ENCODE results near the gene PLD5.

Gene PLD5

DNA sequence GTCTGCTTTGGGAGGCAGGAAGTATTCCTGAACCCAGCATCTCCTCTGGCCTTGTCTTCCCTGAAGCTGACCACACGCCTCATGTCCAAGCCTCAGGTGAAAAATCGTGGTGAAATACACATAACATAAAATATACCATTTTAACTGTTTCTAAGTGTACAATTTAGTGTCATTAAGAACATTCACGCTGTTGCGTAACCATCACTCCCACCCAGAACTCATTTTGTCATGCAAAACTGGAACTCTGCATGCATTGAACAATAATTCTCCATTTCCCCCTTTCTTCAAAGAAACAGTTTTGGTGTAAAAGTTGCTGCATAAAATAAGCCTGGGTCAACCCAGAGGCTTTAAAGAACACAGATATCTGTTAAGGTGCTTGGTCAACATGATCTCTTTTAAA lies 93.5 kb downstream of the PLD5 start:
- FAIRE-seq = no peak
- TF ChIP-seq SPI1 (IDR thresholded peaks at IDR 0.05; ENCODE audit: low read depth, low read length) = no peak
- TF ChIP-seq TAF1 (IDR thresholded peaks at IDR 0.05; ENCODE audit: low read depth, low read length) = no peak
- TF ChIP-seq POLR2A (IDR thresholded peaks at IDR 0.05; ENCODE audit: low read depth, low read length) = no peak
- no peak for TF ChIP-seq POU2F2 (IDR thresholded peaks at IDR 0.05; ENCODE audit: low read depth, low read length)
- no peak for TF ChIP-seq PAX5 (IDR thresholded peaks at IDR 0.05; ENCODE audit: insufficient read depth, low read length, severe bottlenecking)
- no peak for TF ChIP-seq POLR2AphosphoS5 (IDR thresholded peaks at IDR 0.05; ENCODE audit: low read depth, low read length)
- no peak for DNase-seq (ENCODE audit: insufficient read length, low spot score)

GRCh38 chr1:242428399-242429190 lies 95.9 kb downstream of the PLD5 start:
- no peak for DNase-seq (ENCODE audit: insufficient read length, low spot score)
- FAIRE-seq = no peak
- no peak for TF ChIP-seq POLR2A (IDR thresholded peaks at IDR 0.05; ENCODE audit: low read depth, low read length)
- no peak for TF ChIP-seq PAX5 (IDR thresholded peaks at IDR 0.05; ENCODE audit: insufficient read depth, low read length, severe bottlenecking)
- TF ChIP-seq TAF1 (IDR thresholded peaks at IDR 0.05; ENCODE audit: low read depth, low read length) = no peak
- TF ChIP-seq POLR2AphosphoS5 (IDR thresholded peaks at IDR 0.05; ENCODE audit: low read depth, low read length) = no peak
- TF ChIP-seq SPI1 (IDR thresholded peaks at IDR 0.05; ENCODE audit: low read depth, low read length) = no peak
- no peak for TF ChIP-seq POU2F2 (IDR thresholded peaks at IDR 0.05; ENCODE audit: low read depth, low read length)

- TF ChIP-seq SPI1 (IDR thresholded peaks at IDR 0.05; ENCODE audit: low read depth, low read length) (no peak), TAF1 (IDR thresholded peaks at IDR 0.05; ENCODE audit: low read depth, low read length) (no peak), POU2F2 (IDR thresholded peaks at IDR 0.05; ENCODE audit: low read depth, low read length) (no peak), POLR2AphosphoS5 (IDR thresholded peaks at IDR 0.05; ENCODE audit: low read depth, low read length) (no peak), PAX5 (IDR thresholded peaks at IDR 0.05; ENCODE audit: insufficient read depth, low read length, severe bottlenecking) (no peak), POLR2A (IDR thresholded peaks at IDR 0.05; ENCODE audit: low read depth, low read length) (no peak)
- DNase-seq (ENCODE audit: insufficient read length, low spot score) = no peak
- FAIRE-seq = no peak
Observed at GRCh38 chr1:242427519-242427918, 97.0 kb downstream of the PLD5 start.

DNA sequence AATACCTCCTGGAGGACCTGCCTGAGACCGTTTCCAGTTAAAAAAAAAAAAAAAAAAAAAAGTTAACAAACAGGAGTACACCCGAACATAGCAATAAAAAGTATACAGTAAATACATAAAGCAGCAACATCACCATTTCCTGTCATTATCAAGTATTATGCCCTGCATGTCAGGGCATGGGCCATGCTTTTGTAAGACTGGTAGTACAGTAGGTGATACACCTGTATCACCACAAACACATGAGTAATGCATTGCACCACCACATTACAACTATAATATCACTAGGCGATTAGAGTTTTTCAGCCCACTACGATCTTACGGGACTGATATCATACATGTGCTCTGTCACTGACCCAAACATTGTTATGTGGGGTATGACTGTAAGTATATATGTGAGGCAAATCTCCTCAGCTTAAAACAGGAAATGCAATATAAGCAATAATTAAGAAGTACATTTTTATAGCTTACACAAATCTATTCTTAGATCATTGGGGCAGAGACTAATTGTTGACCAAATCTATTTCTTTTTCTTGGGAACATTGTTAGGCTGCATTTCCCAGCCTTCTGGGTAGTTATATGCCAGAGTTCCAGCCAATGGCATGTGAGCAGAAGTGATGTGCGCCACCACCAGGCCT lies 98.1 kb downstream of the PLD5 start:
- TF ChIP-seq TAF1 (IDR thresholded peaks at IDR 0.05; ENCODE audit: low read depth, low read length) (no peak), PAX5 (IDR thresholded peaks at IDR 0.05; ENCODE audit: insufficient read depth, low read length, severe bottlenecking) (no peak), POLR2A (IDR thresholded peaks at IDR 0.05; ENCODE audit: low read depth, low read length) (no peak), POU2F2 (IDR thresholded peaks at IDR 0.05; ENCODE audit: low read depth, low read length) (no peak), POLR2AphosphoS5 (IDR thresholded peaks at IDR 0.05; ENCODE audit: low read depth, low read length) (no peak), SPI1 (IDR thresholded peaks at IDR 0.05; ENCODE audit: low read depth, low read length) (no peak)
- no peak for FAIRE-seq
- no peak for DNase-seq (ENCODE audit: insufficient read length, low spot score)

- FAIRE-seq = no peak
- no peak for DNase-seq (ENCODE audit: insufficient read length, low spot score)
- TF ChIP-seq POU2F2 (IDR thresholded peaks at IDR 0.05; ENCODE audit: low read depth, low read length) (no peak), POLR2AphosphoS5 (IDR thresholded peaks at IDR 0.05; ENCODE audit: low read depth, low read length) (no peak), PAX5 (IDR thresholded peaks at IDR 0.05; ENCODE audit: insufficient read depth, low read length, severe bottlenecking) (no peak), POLR2A (IDR thresholded peaks at IDR 0.05; ENCODE audit: low read depth, low read length) (no peak), SPI1 (IDR thresholded peaks at IDR 0.05; ENCODE audit: low read depth, low read length) (no peak), TAF1 (IDR thresholded peaks at IDR 0.05; ENCODE audit: low read depth, low read length) (no peak)
Observed at GRCh38 chr1:242425232-242425631, 99.3 kb downstream of the PLD5 start.

DNA sequence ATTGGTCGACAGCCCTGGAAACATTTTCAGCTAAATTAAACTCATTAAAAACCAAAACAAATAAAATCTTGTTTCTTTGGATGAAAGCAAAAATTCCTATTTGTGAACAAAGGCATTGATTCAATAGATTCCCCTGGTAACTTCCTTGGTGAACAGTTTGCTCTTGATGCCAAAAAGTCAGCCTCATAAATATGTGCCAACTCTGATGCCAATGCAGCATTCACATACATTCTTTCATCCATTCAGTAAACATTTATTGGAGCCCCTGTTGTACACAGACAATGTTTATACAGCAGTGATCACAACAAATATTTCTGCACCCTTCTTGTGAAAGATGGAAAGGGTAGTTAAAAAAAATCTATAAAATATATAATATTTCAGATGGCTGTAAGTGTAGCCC lies 107.8 kb downstream of the PLD5 start:
- TF ChIP-seq POLR2A (IDR thresholded peaks at IDR 0.05; ENCODE audit: low read depth, low read length) (no peak), POU2F2 (IDR thresholded peaks at IDR 0.05; ENCODE audit: low read depth, low read length) (no peak), PAX5 (IDR thresholded peaks at IDR 0.05; ENCODE audit: insufficient read depth, low read length, severe bottlenecking) (no peak), SPI1 (IDR thresholded peaks at IDR 0.05; ENCODE audit: low read depth, low read length) (no peak), POLR2AphosphoS5 (IDR thresholded peaks at IDR 0.05; ENCODE audit: low read depth, low read length) (no peak), TAF1 (IDR thresholded peaks at IDR 0.05; ENCODE audit: low read depth, low read length) (no peak)
- no peak for FAIRE-seq
- DNase-seq (ENCODE audit: insufficient read length, low spot score) = no peak

DNA sequence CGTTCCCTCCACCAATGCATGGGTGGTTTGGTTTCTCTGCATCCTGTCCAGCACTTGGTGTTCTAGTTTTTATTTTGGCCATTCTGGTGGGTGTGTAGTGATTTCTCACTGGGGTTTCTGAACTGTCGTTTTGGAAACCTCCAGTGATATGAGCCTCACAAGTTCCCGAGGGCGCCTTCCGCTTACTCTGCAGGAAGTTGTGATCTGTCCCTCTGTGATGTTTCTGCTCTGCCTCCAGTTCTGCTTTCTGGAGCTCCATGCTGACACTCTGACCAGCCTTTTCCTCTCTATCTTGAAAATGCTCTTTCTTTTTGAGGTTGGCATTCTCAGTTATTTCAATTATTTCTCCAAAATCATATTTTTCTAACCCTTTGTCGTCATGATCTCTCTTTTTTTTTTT lies 111.6 kb downstream of the PLD5 start:
- FAIRE-seq (no peak), DNase-seq (ENCODE audit: insufficient read length, low spot score) (no peak)
- TF ChIP-seq POU2F2 (IDR thresholded peaks at IDR 0.05; ENCODE audit: low read depth, low read length) (no peak), POLR2AphosphoS5 (IDR thresholded peaks at IDR 0.05; ENCODE audit: low read depth, low read length) (no peak), TAF1 (IDR thresholded peaks at IDR 0.05; ENCODE audit: low read depth, low read length) (no peak), PAX5 (IDR thresholded peaks at IDR 0.05; ENCODE audit: insufficient read depth, low read length, severe bottlenecking) (no peak), SPI1 (IDR thresholded peaks at IDR 0.05; ENCODE audit: low read depth, low read length) (no peak), POLR2A (IDR thresholded peaks at IDR 0.05; ENCODE audit: low read depth, low read length) (no peak)

DNA sequence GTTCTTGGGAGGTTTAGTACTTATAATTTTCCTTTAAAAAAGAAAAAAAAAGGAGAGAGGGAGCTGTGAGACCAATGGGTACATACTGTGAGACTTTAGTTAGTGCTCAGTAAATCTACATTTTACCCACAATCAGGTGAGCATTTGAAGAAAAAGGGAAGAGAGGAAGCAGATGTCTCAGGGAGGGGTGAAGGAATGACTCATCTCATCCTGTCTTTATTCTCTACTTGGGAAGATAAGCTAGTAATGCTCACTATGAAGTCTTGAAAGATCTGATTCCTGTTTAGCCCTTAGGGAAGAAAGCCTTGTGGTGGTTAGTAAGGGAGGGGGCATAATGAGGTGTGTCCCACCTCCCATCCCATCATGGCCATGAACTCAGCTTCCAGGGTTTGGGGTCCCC lies 112.6 kb downstream of the PLD5 start:
- DNase-seq (ENCODE audit: insufficient read length, low spot score) (no peak), FAIRE-seq (no peak)
- TF ChIP-seq TAF1 (IDR thresholded peaks at IDR 0.05; ENCODE audit: low read depth, low read length) (no peak), SPI1 (IDR thresholded peaks at IDR 0.05; ENCODE audit: low read depth, low read length) (no peak), POLR2A (IDR thresholded peaks at IDR 0.05; ENCODE audit: low read depth, low read length) (no peak), POLR2AphosphoS5 (IDR thresholded peaks at IDR 0.05; ENCODE audit: low read depth, low read length) (no peak), POU2F2 (IDR thresholded peaks at IDR 0.05; ENCODE audit: low read depth, low read length) (no peak), PAX5 (IDR thresholded peaks at IDR 0.05; ENCODE audit: insufficient read depth, low read length, severe bottlenecking) (no peak)

GRCh38 chr1:242405947-242406346 lies 118.5 kb downstream of the PLD5 start:
- DNase-seq (ENCODE audit: insufficient read length, low spot score) = no peak

More at GRCh38 chr1:242405947-242406346, 118.5 kb downstream of the PLD5 start:
- no peak for FAIRE-seq
- TF ChIP-seq POLR2AphosphoS5 (IDR thresholded peaks at IDR 0.05; ENCODE audit: low read depth, low read length) = no peak
- no peak for TF ChIP-seq SPI1 (IDR thresholded peaks at IDR 0.05; ENCODE audit: low read depth, low read length)
- no peak for TF ChIP-seq PAX5 (IDR thresholded peaks at IDR 0.05; ENCODE audit: insufficient read depth, low read length, severe bottlenecking)
- no peak for TF ChIP-seq POU2F2 (IDR thresholded peaks at IDR 0.05; ENCODE audit: low read depth, low read length)
- no peak for TF ChIP-seq POLR2A (IDR thresholded peaks at IDR 0.05; ENCODE audit: low read depth, low read length)
- TF ChIP-seq TAF1 (IDR thresholded peaks at IDR 0.05; ENCODE audit: low read depth, low read length) = no peak

All from GM12891 (cell line).